ENCODE results near the gene EEF2KMT.
"Not testable (repeated sequence)": the region's sequence is repeated elsewhere in the genome, so short reads cannot be mapped to it uniquely, and the experiment has no call there.

The EEF2KMT gene, protein sequence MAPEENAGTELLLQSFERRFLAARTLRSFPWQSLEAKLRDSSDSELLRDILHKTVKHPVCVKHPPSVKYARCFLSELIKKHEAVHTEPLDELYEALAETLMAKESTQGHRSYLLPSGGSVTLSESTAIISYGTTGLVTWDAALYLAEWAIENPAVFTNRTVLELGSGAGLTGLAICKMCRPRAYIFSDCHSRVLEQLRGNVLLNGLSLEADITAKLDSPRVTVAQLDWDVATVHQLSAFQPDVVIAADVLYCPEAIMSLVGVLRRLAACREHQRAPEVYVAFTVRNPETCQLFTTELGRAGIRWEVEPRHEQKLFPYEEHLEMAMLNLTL

DNA sequence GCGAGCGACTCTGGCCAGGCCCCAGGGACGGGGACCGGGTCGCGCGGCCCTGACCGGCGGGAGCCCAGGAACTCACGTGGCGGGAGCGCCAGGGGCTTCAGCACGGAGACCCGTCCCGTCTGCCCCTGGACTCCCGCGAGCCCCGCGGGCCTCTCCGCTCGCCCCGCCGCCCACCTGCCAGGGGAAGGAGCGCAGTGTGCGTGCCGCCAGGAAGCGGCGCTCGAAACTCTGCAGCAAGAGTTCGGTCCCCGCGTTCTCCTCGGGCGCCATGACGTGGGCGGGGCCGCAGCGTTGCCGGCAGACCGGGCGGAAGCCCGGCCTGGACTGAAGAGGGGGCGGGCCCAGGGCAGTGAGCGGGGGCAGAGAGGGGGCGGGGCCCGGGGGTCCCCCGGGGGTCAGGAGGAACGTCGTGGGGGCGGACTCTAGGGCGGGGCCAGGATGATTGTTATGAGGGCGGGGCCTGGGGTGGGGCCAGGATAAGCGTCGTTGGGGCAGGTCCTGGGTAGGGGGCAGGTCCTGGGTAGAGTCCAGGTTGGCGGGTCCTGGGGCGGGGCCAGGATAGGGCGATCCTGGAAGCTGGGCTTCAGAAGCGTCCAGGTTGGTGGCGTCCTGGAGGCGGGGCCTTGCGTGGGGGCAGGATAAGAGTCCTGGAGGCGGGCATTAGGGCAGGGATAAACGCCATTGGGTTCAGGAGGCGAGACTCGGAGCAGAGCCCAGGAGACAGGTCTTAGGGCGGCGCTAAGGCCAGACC, at the start of gene EEF2KMT:
Gene EEF2KMT (minus strand): TSS at position 326 of the 751 bp plus-strand sequence. CDS start 56 bp downstream, at position 270.
- DNase-seq = peak; percentile 84 to 86

DNA sequence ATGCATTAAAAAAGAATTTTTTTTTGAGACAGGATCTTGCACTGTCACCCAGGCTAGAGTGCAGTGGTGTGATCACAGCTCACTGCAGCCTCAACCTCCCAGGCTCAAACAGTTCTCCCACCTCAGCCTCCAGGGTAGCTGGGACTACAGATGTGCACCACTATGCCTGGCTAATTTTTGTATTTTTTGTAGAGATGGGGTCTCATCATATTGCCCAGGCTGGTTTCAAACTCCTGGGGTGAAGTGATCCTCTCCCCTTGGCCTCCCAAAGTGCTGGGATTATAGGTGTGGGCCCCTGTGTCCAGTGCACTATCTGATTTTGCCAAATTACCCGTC, 47.0 kb upstream of the EEF2KMT start:
- DNase-seq = not testable (repeated sequence)

DNA sequence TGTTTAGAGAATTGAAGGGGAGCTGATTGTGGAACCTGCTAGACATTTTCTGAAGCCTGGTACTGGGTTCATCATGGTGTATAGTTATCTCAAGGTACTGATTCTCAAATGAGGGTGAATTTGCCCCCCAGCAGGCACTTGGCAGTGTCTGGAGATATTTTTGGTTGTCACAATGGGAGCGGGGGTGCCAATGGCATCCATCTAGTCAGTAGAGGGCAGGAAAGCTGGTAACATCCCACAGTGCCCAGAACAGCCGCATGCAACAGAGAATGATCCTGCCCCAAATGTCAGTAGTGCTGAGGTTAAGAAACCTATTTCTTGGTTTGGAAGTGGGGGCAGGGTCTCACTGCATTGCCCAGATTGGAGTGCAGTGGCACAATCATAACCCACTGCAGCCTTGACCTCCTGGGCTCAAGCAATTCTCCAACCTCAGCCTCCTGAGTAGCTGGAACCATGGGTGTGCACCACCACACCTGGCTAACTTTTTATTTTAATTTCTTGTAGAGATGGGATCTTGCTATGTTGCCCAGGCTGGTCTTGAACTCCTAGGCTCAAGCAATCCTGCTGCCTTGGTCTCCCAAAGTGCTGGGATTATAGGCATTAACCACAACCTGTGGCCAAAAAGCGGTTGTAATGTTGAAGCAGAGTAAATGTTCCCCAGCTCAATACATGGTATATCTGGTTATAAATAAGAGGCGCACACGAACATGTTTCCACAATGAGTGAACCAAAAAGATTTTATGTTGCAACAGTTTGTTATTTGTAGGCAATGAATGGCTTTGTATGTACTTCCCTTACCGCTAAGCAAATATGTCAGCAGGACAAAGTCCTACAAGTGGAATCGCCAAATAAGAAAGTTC, 46.4 kb upstream of the EEF2KMT start:
- DNase-seq = no peak

DNA sequence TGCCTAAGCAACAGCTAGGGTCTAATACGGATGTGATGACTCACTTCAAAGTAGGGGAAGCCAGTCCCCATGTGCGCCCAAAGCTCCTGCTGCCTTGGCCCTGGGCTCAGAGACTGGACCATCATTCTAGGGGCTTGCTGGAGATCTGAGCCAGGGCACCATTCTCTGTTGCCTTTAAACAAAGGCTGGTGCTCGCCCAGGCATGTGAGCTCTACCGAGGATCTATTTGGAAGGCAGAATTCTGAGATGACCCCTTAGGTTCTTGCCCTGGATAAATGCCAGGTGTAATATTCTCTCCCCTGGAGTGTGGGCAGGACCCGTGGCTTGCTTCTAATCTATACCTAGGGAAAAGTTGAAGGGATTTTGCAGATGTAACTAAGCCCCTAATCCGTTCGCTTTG, 42.6 kb upstream of the EEF2KMT start:
- DNase-seq = not testable (repeated sequence)

DNA sequence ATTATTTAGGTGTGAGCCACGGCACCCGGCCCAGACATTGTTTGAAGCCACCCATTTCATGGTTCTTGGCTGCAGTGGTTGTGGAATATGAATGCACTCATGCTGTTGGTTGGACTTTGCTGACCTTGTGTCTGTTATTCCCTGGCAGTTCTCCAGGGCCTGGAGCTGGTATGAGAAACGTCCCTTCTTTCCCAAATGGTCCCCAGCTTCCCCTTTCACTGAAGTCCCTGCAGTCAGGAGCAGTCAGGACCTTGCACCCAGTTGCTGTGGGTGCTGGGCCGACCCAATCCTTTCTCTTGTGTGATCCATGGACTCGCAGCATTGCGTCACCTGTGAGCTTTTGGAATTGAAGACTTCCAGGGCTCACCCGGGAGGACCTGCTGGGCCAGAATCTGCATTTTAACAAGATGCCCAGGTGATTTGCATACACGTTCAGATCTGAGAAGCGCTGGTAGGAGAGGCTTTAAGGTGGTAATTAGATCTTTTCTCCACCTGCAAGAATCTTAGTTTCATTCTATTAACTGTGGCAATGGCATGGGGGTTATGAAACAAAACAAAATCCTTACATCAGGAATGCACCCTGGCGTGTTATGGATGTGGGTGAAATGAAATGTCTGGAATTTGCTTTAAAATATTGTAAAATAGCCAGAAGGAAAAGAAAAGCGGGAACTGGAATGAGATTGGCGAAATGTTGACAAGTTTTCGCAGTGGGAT, 37.3 kb upstream of the EEF2KMT start:
- DNase-seq = not testable (repeated sequence)

DNA sequence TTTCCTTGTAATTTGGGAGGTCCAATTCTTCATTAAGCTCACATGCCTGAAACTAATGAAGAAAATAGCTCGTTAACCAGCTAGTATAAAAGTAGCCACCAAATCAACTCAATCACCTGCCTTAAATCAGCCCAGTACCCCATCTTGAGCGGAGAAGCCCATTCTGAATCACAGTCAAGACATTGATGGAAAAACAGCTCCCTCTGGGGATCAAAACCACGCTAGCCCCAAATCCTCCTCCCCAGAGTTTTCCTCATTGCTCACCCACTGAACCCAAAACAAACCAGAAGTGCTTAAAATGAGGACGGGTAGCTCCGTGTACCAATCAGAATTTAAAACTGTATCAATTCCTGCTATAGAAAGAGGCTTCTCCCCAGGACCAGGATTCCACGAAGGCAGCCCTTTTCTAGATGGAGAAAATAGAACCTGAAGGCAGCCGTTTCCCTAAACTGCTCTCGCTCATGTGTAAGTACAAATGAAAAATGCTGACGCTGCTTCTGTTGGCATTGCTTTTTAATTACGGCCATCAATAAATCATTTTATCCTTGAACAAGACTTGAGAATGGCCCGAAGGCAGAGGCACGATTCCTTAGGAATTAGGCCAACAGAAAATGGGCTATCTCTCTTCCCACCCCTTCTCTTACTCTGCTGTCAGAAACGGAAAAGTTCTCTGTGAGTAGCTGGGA, 35.5 kb upstream of the EEF2KMT start:
- not testable (repeated sequence) for DNase-seq

DNA sequence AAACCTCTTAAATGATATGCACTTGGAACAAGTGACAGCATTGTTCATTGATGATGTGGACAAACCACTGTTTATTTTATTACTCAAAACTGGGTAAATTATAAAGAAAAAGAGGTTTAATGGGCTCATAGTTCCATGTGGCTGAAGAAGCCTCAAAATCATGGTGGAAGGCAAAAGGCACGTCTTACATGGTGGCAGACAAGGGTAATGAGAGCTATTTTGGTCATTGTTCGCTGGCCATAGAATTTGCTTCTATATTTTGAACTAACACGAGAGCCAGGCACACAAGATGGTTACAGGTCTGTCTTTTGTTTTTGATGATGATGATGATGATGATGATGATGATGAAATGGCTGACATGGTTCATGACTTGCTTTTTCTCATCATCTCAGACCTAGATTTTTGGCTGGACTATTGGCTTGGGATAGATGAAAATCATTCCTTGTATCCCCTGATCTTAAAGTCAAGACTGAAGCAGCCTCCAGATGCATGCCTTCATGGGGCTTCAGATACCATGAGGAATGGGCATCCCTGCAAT, 33.9 kb upstream of the EEF2KMT start:
- not testable (repeated sequence) for DNase-seq

DNA sequence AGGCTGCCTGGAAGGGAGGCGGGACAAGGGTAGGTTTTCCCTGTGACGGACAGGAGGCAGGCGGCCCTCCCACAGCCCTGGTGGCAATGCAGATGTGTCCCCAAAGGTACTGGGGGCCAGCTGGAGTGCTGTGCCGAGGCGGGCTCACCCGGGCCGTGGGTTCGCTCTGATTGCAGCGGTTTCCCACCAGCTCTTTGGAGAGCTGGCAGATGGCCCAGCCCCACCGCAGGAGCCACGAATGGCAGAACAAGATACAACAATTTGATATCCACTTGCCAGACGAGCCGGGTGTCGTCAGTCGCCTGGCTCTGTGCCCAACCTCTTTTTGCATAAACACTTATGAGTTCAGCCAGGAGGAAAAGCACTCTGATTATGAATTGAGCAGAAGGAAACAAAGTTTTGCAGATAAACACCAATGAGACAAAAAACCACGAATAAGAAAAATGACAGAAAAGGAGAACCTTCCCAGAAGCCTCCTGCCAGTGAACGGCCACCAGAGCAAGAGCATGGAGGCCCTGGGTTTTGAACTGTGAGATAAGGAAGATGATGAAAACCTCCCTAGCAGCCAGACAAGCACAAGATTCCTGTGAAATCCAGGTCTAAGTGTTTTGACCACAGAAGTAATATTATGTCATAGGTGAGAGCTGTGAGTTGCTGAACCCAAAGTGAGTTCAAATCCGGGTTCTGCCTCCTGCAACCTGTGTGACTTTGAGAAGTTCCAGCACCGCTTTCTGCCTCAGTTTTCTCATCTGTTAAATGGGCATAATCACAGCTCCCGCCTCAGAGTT, 19.9 kb upstream of the EEF2KMT start:
- DNase-seq = peak; percentile 4 to 8

DNA sequence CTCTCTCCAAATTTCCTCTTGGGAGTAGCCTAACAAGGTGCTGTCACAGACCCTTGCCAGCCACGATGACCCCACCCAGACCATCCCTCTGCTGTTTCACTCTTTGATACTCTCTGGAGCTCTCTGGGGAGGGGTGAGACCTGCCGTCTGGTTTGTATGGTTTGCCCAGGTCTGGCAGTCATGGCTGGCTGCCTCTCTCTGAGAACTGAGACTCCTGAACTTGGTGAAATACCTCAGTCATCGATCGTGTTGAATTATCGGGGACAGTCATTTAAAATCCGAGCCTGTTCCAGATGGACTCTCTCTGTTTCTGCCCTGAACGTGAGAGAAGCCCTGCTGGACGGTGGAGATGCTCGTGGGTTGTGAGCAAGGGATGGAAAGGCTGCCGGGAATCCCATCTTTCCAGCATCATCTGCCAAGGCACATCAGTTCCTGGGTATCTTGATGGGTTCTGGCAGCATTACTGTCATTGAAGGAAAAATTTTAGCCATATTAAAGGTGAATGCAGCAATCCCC, 19.2 kb upstream of the EEF2KMT start:
- DNase-seq = not testable (repeated sequence)

DNA sequence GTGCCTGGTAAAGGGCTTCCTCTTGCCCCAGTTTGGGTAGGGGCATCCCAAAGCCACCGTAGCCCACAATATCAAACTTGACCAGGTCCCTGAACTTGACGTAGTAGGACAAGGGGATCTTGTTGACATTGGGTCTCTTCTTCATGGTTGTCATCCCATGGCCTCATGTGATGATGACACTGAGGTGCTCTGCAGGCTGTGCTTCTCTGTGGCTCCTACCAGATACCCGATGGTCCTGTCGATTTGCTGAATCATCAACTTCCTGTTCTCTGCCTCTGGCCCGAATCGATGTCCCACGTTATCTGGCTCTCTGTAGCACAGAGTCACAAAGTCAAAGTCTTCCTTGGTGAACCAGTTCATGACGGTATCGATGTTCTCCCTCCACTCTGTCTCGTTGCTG, 13.3 kb upstream of the EEF2KMT start:
- DNase-seq = not testable (repeated sequence)

DNA sequence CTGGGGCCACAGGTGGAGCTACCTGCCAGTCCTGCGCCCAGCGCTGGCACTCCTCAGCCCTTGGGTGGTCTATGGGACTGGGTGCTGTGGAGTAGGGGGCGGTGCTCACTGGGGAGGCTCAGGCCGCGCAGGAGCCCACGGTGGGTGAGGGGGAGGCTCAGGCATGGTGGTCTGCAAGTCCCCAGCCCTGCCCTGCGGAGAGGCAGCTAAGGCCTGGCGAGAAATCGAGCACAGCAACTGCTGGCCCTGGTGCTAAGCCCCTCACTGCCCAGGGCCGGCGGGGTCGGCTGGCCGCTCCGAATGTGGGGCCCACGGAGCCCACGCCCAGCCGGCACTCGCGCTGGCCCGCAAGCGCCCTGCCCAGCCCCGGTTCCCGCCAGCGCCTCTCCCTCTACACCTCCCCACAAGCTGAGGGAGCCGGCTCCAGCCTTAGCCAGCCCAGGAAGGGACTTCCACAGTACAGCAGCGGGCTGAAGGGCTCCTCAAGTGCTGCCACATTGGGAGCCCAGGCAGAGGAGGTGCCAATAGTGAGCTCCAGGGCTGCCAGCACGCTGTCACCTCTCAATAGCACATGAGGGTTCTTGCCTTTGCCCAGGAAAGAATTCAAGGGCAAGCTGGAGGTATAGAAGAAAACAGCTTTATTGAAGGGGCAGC, 11.0 kb upstream of the EEF2KMT start:
- no peak for DNase-seq

DNA sequence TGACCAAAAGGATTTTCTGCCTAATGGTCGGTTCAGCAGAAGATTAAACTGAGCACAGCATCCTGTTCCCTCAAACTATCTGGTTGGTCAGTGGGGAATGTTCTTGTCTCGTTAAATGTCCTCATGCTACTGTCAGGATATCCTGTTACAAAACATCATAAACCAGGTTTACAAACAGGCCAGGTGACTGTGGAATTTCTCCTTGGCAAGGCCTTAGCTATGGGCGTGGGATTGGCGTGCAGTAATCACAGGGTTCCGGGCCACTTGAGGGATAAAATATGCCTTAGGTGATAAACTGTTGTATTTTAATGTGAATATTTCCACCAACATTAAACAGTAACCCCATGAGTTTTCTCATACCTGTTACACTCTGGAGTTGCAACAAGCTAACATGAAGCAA, 7.4 kb upstream of the EEF2KMT start:
- not testable (repeated sequence) for DNase-seq

DNA sequence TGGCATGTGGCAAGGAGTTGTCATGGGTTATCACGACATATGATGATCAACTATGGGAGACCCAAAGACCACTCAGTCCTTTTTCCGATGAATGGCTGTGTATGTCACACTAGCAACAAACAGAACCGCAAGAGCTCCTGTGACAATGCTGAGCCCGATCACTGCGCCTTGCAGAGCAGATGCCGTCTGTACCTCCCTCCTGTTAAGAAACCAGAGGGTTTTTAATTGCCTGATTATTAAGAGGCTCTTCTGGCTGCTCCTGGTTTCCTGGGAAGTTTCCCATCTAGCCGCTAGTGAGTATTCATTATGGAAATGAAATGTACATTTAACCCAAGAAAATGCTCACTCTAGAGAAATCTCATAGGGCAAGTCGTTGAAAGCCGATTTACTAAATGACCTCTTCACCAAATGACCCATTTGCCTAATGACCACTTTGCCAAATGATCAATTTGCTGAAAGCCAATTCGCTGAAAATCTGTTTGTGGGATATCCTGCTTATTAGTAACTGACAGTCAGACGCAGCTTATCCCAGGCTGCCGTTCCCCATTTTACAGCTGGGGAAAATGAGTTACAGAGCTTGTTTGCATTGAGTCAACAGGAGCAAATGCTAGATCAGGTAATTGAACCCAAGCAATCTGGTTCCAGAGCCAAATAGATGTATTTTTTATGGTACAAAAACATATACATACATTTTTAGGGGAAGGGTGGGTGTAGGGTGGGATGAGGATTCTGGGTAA, 5.9 kb upstream of the EEF2KMT start:
- not testable (repeated sequence) for DNase-seq

DNA sequence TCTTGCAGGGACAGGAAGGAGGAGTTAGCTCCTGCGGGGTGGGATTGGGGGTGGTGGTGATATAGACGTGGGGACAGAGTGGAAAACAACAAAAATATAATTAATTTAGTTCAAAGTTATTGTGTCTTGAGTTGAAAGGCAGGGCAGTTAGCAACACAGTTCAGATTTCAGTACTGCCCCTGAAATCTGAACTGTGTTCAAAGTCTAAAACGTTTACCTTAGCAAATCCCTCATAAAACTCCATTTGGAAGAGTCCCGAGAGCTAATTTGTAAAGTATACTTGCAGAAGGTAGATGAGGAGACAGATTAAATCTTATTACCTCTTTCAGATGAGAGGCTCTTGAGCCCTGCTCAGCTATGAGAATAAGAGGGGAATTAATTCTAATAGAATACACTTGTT, 1.6 kb upstream of the EEF2KMT start:
- DNase-seq = not testable (repeated sequence)

DNA sequence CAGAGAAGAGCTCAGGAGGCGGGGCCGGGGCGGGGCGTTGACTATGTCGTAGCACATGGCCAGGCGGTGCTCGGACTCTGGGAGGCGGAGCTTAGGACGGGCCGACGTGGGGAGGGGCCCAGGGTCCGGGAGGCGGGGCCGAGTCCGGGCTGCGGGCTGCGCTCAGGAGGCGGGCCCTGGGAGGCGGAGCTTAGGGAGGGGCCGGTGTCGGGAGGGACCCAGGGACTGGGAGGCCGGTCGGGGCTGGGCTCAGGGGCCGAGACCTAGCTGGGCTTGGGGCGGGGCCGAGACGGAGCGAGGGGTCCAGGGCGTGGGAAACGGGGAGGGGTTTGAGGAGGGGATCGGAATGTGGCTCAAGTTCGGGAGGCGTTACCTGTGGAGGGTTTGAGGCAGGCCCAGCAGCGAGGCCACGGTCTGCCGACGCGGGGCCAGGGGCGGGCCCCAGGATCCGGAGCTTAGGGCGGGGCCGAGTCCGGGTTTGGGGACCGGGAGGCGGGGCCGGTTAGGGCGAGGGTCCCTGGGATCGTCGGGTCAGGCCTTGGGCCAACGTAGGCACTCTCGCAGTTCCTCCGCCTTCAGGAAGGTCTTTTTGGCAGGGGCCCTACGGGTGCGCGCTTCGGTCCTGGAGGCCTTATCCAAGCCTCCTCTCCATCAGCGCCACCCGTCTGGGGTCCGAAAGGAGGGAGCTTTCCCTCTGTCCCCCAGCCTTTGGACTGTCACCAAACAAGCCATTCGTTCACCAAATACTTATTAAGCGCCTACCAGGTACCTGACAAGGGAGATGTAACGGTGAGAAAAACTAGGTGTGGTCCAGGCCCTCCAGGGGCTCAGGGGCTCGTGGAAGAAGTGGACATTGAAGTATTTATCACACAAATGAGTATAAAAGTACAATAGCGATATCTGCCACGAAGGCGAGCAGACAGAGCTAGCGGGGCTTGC, 895 bp upstream of the EEF2KMT start:
- peak; percentile 96 for DNase-seq

DNA sequence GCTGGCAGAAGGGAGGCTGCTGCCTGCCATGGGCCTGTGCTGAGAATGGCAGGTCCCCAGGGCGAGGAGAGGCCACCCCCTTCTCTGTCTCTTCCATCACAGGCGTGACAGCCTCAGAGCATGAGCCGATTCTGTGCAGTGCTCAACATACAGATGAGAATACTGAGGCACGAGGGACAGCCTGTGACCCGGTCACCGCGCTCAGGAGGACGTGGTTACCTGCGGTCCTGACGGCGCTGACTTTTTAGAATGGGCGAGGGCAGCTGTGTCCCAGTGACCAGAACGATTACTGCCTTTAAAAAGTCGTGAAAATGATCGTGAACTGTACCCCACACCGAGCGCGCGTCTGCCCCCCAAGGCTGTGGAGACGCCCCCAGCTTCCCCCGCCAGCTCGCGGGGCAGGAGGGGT, 530 bp downstream of the EEF2KMT start:
- DNase-seq = peak; percentile 18 to 27

DNA sequence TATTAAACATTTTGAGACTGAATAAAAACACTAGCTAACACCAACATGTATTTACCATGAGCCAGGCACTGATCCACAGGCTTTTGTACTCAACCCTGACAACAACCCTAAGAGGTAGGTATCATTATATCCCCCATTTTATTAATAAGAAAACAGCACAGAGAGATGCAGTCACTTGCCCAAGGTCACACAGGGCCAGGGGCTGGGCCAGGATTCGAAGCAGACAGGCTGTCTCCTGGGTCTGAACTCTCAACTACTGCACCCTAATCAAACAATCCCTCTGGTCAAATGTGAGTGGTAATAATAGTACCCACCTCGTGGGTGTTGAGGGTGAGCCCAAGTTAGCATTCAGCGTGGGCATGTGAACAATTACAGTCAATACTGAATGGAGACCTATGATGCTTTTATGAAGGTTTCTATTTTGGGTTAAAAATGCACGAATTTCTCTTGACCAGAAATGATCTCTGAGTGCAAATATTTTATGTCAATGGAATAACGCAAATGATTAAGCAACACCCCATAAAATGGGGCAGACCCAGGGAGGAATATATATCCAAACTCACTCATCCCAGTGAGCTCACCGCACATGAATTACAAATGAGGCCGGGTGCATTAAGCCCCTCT, 1.0 kb downstream of the EEF2KMT start:
- DNase-seq = not testable (repeated sequence)

All from activated CD4-positive, alpha-beta T cell treated with anti-CD3 and anti-CD28 coated beads, Interleukin-2, amount 50 U/mL, for 4 hours (primary cell).